GM12801 (cell line): ENCODE data around the gene CLIP4.

Experiments used
- CTCF ChIP-seq: IDR thresholded peaks from one replicate; pipeline ENCODE4 v1.5.1; 2011; ENCODE audit warnings: control low read depth; ENCODE audit not compliant: insufficient read length; ENCODE audit errors: extremely low read depth

CLIP4 gene

GRCh38 chr2:29113891-29114321 lies 1.3 kb upstream of the CLIP4 start:
- TF ChIP-seq CTCF = no peak

GRCh38 chr2:29114586-29114945 lies 649 bp upstream of the CLIP4 start:
- no peak for TF ChIP-seq CTCF

- TF ChIP-seq CTCF = no peak
Measured at GRCh38 chr2:29115797-29116781, 874 bp downstream of the CLIP4 start.

GRCh38 chr2:29117636-29118303 lies 2.6 kb downstream of the CLIP4 start:
- no peak for TF ChIP-seq CTCF

- no peak for TF ChIP-seq CTCF
Measured at GRCh38 chr2:29119211-29119610, 4.0 kb downstream of the CLIP4 start.

GRCh38 chr2:29120846-29121245 lies 5.6 kb downstream of the CLIP4 start:
- TF ChIP-seq CTCF = no peak

GRCh38 chr2:29123617-29124349 lies 8.6 kb downstream of the CLIP4 start:
- no peak for TF ChIP-seq CTCF
